DMS114 treated with DMSO at 0.1 percent for 48 hours (cell line): ENCODE measurements around the gene RPL19.

ENCODE experiments used
- DNase-seq: peaks from one replicate; lab custom pipeline; 2025; ENCODE audit not compliant: unreplicated experiment; lab: John Stamatoyannopoulos, UW

RPL19 gene

DNA sequence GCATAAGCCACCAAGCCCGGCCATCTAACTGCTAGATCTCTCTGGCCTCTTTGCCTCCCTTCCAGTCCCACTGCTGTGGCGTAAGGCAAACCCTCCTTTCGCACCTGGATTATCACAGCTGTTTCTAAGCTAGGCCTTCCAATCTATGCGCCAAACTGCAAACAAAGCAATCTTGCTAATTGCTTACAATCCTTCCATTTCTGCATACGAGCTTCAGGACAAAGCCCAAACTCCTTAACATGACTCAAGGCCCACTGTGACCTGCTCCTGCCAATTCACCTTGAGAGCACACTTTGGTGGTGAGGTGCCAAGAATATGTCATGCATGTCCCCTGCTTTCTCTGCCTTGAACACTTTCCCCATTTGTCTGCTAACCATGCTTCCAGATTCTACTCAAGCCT, 28.1 kb upstream of the RPL19 start:
- no peak for DNase-seq

DNA sequence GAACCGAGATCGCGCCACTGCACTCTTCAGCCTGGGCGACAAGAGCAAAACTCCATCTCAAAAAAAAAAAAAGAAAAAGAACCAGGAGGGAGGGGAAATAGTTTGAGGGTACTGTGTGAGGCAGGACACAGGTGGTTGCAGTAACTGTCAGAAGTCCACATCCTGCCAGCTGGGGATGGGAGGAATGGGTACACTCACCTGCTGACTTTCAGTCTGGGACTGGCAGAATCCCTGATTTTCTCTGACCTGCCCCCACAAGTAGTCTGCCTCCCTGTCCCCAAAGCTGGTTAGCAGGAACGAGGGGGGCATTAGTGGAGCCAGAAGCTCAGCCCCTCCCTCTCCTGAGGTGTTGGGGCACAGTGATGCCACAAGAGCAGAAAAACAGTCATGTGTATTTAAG, 27.0 kb upstream of the RPL19 start:
- DNase-seq: no peak

DNA sequence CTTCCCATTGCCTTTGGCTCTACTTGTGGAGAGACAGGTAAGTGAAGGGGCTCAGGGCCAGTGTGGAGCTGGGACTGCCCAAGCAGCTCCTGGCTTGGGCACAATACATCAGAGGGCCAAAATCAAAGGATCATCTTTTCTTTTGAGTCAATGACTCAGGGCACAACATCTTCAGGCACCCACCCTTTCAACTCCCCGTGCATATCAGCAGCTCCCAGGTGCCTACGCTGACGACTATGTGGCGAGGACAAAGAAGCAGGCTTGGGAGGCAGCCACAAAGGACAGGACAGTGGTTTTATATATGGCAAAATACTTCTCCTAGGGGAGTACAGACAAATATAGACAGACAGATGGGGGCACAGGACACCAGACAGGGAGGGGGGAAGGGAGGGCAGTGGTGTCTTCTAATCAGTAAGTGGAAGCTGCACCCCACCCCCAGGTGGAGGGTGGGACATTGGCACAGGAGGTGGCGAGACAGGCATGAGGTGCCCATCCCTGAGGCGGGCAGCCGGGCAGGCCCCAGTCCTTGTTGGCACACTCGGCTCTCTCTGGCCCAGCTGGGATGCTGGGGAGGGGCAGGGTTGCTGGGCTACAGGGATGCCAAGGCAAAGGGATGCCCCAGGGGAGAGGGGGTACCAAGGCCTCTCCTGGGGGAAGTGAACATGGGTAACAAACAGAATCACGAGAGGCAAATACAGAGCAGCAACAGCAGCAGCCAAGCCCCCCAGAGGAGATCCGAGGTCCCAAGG, 26.4 kb upstream of the RPL19 start:
- DNase-seq: no peak

DNA sequence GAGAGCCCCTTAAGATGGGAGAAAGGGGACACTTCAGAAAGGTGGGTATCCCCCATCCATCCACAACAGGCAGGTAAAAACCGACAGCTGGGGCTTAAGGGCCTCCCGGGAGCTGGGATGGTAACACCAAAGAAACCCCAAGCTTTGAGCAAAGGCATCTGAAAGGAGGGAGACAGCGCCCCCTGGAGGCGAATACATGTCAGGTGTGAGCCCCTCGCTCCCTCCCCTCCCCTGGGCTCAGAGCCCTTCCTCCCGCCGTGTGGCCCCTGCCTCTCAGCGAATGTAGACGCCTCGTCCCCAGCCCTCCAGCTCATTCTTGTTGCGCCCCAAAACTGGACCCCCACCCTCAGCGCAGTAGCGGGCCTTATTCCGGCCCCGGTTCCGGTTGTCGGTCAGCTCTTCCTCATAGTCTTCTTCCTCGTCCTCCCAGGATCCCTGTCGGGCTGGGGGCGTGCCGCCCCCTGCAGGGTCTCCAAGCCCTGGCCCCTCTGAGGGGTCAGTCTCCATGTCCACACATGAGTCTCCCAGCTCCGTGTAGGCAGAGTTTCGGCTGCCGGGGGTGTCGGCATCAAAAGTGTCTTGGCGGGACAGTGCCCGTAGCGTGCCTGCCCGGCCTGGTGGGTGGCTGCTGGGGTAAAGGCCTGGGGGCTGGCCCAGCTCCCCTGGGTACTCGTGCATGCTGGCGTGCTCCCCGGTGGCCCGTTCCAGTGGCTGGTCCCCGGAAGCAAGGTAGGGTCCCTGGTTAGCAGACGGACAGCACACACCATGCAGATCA, 25.0 kb upstream of the RPL19 start:
- DNase-seq: peak; percentile 51

DNA sequence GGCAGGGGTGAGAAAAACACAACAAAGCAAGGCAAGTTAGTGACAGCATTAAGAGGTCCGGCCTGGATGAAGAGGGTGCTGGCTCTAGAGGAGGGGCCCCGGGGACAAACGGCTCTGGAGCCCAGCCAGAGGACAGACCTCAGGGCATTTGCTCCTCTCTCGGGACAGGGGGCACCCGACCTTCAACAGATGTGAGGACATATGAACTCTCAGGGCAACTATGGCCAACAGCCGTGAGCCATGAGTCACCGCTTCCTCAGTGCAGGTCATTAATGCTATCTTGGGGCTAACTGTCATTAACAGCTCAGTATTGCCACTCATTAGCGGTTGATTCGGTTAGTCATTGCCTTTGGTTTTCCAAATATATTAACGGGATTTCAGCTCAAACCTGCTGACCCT, 24.4 kb upstream of the RPL19 start:
- DNase-seq: no peak

DNA sequence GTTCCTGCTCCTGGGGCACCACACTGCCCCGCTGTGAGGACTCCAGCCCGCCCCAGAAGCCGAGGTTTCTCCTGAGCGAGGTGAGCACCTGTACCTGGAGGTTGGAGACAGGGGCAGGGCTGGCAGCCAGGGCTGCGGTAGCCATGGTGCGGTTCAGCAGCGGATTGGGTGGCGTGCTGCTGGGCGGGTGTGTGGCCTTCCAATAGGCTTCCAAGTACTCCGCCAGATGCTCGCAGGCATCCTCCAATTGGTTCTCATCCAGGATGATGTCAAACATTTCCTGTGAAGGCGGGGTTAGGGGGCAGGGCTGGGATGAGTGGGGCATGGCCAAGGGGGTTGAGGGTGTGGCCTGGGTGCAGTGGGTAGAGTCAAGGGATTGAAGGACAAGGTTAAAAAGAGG, 22.8 kb upstream of the RPL19 start:
- DNase-seq: no peak

DNA sequence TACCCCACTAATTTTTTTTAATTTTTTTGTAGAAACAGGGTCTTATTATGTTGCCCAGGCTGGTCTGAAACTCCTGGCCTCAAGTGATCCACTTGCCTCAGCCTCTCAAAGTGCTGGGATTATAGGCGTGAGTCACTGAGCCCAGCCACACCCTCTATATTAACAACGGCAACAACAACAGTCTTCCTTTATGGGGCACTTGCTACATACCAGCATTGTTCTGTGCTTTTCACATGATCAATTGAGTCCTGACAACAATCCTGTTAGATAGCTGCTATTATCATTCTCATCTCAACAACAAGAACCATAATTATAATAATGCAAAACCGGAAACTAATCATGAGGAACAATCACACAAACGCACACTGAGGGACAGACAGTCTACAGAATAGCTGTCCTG, 21.5 kb upstream of the RPL19 start:
- no peak for DNase-seq

DNA sequence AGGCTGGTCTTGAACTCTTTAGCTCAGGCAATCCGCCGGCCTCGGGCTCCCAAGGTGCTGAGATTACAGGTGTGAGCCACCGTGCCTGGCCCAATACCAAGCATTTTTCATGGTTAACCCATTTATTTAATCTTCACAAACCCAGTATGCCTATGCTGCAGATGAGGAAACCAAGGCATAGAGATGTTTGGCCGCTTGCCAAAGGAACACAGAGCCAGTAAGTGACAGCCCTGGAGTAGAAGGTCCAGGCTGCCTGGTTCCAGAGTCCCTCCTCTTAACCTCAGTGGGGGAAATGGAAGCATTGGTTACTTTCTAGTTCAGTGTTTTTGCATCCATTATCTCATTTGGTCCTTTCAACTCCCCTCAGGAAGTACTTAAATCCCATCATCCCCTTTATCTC, 18.8 kb upstream of the RPL19 start:
- no peak for DNase-seq

DNA sequence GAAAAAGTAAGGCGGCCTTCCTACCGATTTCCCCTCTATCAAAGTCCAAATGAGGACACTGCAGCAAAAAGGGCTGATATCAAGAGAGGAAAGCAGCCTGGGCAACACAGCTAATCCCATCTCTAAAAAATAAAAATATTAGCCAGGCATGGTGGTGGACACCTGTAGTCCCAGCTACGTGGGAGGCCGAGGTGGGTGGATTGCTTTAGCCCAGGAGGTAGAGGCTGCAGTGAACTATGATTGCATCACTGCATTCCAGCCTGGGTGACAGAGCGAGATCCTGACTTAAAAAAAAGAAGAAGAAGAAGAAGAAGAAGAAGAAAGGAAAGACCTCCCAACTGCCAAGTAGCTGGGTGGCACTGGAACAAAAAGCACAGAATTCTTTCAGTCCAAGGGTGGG, 17.0 kb upstream of the RPL19 start:
- no peak for DNase-seq

DNA sequence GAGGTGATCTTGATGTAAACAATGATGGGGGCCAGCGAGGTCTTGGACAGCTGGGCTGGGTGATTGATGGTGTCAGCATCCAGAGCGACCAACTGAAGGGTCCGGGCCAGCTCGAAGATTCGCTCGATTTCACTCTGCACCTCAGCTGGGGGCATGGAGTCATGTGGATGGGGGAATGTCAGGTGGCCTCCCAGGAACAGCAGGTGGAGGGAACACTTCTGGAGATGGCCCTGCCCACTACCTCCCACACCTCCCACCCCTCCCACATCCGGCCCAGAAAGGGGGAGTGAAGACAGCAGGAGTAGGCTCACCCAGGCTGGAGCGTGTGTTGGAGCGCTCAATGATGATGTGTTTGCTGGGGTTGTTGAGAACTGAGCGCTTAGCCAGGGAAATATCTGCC, 16.4 kb upstream of the RPL19 start:
- DNase-seq: no peak

DNA sequence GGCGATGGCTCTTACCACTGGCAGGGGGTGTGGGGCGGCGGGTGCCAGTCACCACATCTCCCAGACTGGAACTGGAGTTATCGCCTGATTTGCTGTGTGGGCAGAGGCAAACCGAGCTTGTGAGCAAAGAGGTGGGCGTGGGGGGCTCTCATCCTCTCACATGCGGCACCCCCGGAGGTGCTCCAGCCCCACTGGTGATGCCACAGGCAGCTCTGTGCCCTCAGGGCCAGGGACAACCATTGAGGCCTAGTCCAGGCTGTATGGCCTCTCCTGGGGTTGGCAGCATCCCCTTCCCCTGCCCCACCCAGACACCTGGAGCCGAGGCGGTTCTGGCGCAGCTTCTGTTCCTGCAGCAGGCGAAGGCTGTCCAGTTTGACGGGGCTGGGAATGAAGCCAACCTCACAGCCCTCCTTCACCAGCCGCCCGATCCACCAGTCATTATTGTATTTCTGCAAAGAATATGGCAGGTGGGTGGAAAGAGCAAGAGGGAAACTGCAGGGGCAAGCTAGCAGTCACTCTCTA, 13.5 kb upstream of the RPL19 start:
- no peak for DNase-seq

DNA sequence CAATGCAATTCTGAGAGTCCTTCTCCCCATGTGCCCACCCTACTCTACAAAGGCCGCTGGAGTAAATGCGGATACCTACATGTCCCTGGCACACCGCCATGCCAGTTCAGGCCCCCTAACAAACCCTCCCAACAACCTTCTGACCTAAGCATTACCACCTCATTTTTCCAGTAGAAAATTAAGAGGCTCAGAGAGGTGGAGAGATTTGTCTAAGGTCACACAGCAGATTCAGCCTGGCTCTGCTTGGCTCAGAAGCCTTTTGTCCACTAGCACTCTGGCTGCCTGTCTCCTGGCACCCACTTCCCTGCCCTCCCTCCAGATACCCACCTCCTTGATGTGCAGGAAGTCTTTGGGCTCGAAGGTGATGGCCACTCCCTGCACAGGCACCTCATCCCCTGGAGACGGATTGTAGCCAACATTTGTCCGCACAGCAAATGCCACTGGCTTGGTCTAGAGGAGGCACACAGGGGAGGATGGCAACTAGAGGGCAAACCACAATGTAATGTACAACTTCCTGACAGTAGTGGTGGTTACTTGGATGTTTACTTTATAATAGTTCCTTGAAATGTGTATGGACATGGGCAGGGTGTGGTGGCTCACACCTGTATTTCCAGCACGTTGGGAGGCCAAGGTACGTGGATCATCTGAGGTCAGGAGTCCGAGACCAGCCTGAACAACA, 12.8 kb upstream of the RPL19 start:
- no peak for DNase-seq

DNA sequence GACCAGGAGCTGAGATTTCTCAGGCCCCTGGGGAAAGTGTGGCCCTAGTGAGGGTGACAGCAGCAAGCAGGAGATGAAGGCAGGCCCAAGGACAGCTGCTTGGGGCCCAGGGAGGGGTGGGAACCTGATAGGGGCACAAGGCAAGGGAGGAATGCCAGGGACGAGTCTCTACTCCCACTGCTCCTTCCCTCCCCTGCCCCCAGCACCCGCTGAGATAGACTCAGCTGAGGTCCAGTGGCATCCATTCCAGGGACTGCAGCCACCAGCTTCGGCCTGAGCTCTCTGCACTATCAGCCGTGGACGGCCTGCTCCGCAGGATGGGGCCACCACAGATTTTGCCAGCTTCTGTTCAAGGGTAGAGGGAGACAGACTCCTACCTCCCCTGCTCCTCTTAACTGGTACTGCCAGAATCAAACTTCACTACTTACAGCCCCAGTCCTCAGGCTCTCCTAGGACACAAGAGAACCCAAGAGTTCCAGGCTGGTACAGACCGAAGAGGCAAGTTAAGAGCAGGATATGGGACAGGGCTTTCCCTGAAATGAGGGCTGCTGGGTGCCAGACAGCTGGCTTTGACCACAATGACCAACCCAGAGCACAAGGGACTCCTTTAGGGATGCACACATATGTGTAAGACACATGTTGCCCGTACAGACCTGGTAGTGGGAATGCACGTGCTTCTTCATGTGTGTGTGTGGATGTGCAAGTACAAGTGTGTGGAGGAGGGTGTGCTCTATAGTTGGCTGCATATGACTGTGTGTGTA, 8.2 kb upstream of the RPL19 start:
- no peak for DNase-seq

DNA sequence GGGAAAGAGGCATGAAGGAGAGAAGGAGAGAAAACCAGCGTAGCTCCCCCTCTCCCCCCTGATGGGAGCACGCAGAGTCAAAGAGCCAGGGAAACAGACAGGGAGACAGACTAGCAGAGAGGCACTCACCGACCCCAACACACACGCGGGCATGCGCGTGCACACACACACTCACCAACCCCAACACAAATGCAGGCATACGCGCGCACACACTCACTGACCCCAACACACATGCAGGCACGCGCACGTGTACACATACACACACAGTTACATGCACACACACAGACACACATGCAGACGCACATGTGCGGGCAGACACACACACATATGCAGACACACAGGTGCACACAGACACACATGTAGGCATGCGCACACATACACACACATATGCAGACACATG, 7.2 kb upstream of the RPL19 start:
- no peak for DNase-seq

DNA sequence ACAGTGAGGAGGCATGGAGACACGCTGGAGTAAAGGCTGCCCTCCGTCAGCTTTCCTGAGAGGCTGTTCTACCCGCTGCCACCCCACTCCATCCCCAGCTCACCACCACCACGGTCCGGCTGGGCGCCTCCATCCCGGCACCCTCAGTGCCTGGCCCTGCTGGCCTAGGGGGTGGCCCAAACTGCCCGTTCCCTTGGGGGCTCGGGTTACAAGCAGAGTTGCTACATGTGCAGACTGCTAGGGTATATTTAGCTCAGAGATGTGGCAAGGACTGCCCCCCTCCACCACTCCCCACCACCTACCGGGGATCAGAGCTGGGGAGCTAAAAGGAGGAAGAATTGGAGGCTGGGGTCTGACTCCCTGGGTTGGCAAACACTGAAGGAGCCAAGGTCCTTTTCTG, 6.7 kb upstream of the RPL19 start:
- DNase-seq: no peak

DNA sequence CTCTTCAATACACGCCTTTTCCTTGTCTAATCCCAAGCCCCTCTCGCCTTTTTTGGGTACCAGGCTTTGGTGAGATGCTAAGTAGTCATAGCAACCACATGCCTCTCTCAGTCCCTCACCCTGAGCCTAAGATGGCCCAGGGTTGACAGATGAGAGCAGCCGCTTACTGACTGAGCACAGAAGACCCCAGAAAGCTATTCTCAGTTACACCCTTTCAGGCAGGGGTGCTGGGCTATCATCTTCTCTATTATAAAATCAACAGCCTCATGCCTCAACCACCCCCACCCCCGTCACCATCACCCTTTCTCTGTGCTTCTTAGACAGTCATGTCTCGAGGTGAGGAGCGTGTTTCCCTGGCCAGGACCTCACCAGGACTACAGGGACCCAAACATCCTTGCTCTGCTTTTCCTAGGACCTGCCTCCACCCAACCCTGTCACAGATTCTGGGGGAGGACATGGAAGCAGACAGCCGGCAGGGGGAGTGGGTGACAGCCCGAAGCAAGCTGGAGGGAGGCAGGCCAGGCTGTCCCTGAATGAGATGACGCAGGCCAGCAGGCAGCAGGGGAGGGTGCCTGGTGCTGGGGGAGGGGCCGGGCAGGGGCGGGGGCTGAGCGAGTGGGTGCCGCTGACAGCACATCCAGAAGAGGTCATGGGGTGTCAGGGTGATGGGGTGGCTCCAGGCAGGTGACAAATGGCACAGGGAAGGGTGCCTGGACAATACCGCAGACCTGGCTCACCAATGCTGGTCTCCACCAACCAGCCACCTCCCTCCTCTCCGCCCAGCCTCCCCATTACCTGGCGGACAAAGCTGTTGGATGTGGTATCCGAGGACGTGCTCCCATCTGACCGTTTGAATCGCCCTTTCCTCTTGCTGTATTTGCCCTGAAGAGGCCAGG, 5.7 kb upstream of the RPL19 start:
- DNase-seq: peak; percentile 52

DNA sequence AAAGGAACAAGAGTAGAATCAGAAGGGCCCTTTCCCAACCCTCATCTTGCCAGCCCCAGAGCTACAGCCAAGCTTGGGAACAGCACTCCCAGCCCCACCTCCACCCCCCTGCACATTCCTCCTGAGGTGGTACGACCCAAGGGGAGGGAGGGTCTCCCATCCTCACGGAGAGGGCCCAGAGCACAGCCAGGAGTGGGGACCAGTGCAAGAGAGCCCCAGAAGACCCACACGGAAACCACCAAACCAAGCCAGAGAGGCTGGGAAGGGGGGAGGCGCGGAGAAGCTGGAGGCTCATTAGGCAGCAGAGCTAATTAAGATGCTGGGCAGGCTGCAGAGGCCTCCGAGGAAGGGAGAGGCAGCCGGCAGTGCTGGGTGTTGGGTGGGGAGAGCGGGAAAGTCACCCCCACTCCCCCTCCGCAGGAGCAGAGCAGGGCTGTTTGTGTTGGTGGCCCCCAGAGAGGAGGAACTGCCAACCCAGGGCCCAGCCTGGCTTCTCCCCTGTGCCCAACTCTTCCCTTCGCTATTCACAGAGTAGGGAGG, 5.0 kb upstream of the RPL19 start:
- DNase-seq: no peak

DNA sequence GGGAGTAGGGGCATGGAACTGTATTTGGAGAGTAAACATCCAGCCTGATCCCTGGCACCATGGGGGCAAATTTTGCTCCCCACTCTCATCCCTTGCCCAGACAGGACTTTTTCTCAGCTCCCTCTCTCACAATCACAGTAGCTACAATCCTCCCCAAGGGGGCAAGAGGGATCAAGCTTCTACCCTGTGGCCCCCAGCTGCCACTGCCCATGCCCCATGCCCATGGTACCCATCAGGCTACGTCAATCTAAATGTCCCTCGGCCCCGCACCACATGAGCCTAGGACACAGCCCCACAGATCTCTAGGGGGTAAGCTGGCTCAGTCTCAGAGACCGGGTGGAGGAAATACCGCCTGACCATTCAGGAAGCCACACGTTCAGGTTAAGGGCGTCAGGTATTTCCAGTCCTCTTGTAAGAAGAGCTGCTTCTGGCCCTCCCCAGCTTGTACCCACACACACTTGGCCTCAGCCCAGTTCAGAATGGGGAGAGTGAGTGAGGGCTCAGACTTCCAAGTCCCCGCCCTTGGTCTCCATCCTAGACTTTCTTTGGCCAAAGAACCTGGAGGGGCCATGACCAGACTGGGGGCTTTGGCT, 4.4 kb upstream of the RPL19 start:
- DNase-seq: no peak

DNA sequence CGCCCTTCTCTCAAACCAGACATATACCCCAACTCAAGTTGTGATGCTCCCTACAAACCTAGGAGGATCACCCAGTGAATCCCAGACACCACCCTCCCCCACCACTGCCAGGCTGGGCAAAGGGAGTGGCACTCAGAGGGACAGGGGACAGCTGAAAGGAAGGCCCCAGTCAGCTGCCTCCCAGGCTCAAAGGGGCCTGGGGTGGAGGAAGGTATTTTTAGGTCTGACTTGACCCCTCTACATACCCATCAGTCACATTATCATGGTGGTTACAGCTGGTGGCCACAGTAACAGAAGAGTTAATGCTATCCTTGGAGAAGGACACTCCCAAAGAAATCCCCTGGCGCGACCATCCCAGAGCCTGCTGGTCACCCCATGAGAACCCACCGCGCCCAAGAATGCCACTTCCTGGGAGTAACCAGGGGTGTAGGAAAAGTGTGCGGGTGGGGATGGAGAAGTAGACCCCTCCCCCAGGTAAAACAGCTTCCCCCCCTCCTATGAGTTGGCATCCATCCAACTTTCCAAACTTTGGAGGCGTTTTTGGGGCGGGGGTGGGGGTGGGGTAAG, 3.8 kb upstream of the RPL19 start:
- no peak for DNase-seq
